Activated naive CD4-positive, alpha-beta T cell (primary cell): ENCODE results near the gene TAS2R10.
"Not testable (repeated sequence)": the region's sequence is repeated elsewhere in the genome, so short reads cannot be mapped to it uniquely, and the experiment has no call there.

Experiments used
- DNase-seq, 4 experiments: peaks; one replicate each; lab custom pipeline; 2025; lab: John Stamatoyannopoulos, UW

Gene TAS2R10

GRCh38 chr12:10826258-10826657, at the start of gene TAS2R10:
TSS of gene TAS2R10 (minus strand) at chr12:10826358. CDS start at chr12:10826269, 89 bp downstream.
- no peak for DNase-seq

- no peak for DNase-seq
Observed at GRCh38 chr12:10873378-10873777, 47.2 kb upstream of the TAS2R10 start.

GRCh38 chr12:10867381-10867780, 41.2 kb upstream of the TAS2R10 start:
- DNase-seq, result no peak

GRCh38 chr12:10863512-10864218, 37.5 kb upstream of the TAS2R10 start:
- no peak for DNase-seq

- DNase-seq, result no peak
Observed at GRCh38 chr12:10861366-10861765, 35.2 kb upstream of the TAS2R10 start.

GRCh38 chr12:10855807-10856206, 29.6 kb upstream of the TAS2R10 start:
- DNase-seq, result no peak

- no peak for DNase-seq
Observed at GRCh38 chr12:10853776-10854175, 27.6 kb upstream of the TAS2R10 start.

- no peak for DNase-seq
Observed at GRCh38 chr12:10851243-10851858, 25.2 kb upstream of the TAS2R10 start.

- no peak for DNase-seq
Observed at GRCh38 chr12:10849425-10849878, 23.3 kb upstream of the TAS2R10 start, which contains the start of gene PRR4. TSS of gene PRR4 (minus strand) at chr12:10849475. CDS start at chr12:10849437, 38 bp downstream.

- DNase-seq, result no peak
Observed at GRCh38 chr12:10847744-10848143, 21.6 kb upstream of the TAS2R10 start.

GRCh38 chr12:10842862-10843261, 16.7 kb upstream of the TAS2R10 start:
- DNase-seq, result no peak

GRCh38 chr12:10838461-10838860, 12.3 kb upstream of the TAS2R10 start:
- no peak for DNase-seq

- no peak for DNase-seq
Observed at GRCh38 chr12:10829994-10830393, 3.8 kb upstream of the TAS2R10 start.

- no peak for DNase-seq
Observed at GRCh38 chr12:10824957-10825356, 1.2 kb downstream of the TAS2R10 start.

GRCh38 chr12:10811883-10812536, 14.1 kb downstream of the TAS2R10 start:
- no peak for DNase-seq

- no peak for DNase-seq
Observed at GRCh38 chr12:10810068-10810467, 16.1 kb downstream of the TAS2R10 start, which contains the start of gene TAS2R9. TSS of gene TAS2R9 (minus strand) at chr12:10810168. CDS start at chr12:10810075, 93 bp downstream.

- no peak for DNase-seq
Observed at GRCh38 chr12:10807186-10807585, 19.0 kb downstream of the TAS2R10 start, which contains the start of gene TAS2R8. TSS of gene TAS2R8 (minus strand) at chr12:10807286. CDS start at chr12:10806980, 306 bp downstream.

GRCh38 chr12:10802587-10802986, 23.6 kb downstream of the TAS2R10 start, which contains the start of gene TAS2R7:
TSS of gene TAS2R7 (minus strand) at chr12:10802627. CDS start at chr12:10802570, 57 bp downstream.
- no peak for DNase-seq

- no peak for DNase-seq
Observed at GRCh38 chr12:10801741-10802140, 24.4 kb downstream of the TAS2R10 start.

GRCh38 chr12:10794222-10794621, 31.9 kb downstream of the TAS2R10 start:
- no peak for DNase-seq

GRCh38 chr12:10791769-10792168, 34.4 kb downstream of the TAS2R10 start:
- DNase-seq, result not testable (repeated sequence)

- DNase-seq, result no peak
Observed at GRCh38 chr12:10783252-10783651, 42.9 kb downstream of the TAS2R10 start.

GRCh38 chr12:10779103-10779502, 47.1 kb downstream of the TAS2R10 start:
- DNase-seq, result no peak
